Islet of Langerhans (tissue), 1 donor: Measurements from ENCODE around the gene TRIO.
"Not testable (repeated sequence)": the region's sequence is repeated elsewhere in the genome, so short reads cannot be mapped to it uniquely, and the experiment has no call there.

ENCODE experiments used
- FAIRE-seq: peaks from one replicate; lab custom pipeline; 2011; peaks lifted over from hg19 to GRCh38; lab: Jason Lieb, UNC

TRIO gene

GRCh38 chr5:14186059-14186830 lies 43.1 kb downstream of the TRIO start:
- FAIRE-seq = no peak

- FAIRE-seq = no peak
Measured at GRCh38 chr5:14187157-14187556, 44.0 kb downstream of the TRIO start.

- FAIRE-seq = no peak
Measured at GRCh38 chr5:14187660-14188059, 44.5 kb downstream of the TRIO start.

DNA sequence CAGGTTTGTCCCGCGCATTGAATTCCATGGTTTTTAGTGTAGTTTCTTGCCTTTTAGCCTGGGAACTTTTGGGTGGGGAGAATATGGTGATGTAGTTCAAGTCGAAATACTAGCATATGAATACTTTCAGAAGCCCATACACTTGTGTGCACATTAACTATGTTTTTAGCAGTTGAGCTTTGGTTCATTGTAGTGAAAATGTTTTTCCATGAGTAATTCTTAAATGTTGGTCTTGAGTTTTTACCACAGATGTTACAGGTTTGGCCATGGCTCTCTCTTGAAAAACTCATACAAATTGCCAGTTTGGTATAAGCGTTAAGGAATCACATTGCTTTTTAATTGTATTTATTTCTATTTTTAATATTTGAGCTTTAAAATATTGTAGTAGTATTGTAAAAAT lies 45.6 kb downstream of the TRIO start:
- no peak for FAIRE-seq

- FAIRE-seq = no peak
Measured at GRCh38 chr5:14189680-14190079, 46.5 kb downstream of the TRIO start.

DNA sequence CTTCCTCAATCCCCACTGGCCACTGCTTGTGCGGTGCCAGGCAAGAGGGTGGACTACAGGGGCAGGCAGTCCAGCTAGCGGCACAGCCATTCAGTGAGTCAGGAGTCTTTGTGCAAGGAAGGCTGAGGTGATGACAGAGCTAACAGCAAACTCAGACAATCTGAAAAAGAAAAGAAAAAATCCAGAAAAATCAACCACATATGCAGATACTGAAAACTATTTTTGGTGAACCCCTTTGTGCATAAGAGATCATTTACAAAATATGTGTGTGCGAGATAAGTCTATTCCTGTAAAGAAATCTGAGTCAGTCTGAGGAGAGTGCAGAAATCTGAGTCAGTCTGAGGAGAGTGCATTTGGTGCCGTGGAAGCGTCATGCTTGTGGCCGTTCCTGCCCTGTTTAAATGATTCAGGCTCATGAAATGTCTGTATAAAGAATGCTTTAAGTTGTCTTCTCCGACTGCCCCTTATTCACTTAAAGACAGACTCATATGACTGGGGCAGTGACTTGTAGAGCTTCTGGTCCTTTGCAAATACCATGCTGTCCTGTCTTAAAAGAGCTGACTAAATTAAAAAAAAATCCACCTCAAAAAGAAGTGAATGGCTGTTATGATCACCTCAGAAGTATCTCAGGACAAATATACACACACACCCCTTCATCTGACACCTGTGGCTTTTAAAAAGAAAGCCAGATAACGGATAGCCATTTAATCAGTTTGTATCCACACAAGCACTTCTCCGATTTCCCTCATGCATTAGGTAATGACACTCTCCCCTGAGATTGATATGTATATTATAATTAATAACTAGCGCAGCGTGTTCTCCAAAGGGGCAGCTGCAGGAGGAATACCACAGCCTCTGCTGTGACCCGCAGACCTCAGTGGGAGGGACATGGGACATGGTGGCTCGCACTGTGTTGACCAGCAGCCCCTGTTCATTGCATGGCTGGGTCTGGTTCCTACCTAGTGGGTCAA lies 47.3 kb downstream of the TRIO start:
- no peak for FAIRE-seq

DNA sequence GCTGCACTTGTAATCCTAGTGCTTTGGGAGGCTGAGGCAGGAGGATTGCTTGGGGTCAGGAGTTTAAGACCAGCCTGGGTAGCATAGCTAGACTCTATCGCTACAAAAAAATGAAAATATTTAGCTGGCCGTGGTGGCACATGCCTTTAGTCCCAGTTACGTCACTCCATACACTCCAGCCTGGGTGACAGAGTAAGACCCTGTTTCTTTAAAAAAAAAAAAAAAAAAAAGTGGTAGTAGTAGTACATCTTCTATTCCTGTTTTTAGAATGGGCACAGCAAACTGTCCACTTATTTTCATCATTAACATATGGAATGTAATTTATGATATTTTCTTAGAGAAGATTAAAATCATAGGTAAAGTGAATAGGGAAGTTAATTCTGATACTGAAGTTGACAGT lies 48.2 kb downstream of the TRIO start:
- no peak for FAIRE-seq

DNA sequence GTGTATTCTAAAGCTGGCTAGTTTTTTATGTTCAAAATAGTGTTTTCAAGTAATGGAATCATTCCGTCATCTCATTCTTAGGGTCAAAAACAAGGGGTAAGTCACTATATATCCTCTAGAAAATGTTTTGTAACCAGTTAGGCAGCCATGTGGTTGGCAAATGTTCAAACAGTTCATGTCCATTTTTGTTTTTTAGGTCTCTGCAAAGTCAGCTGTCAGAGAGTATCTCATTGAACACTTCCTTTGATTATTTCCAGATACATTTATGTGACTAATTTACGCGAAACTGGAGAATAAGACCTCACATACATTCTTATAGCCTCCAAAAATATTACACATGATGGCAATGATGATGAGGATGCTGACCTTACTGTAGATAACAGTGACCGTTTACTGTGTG lies 50.4 kb downstream of the TRIO start:
- FAIRE-seq = no peak

DNA sequence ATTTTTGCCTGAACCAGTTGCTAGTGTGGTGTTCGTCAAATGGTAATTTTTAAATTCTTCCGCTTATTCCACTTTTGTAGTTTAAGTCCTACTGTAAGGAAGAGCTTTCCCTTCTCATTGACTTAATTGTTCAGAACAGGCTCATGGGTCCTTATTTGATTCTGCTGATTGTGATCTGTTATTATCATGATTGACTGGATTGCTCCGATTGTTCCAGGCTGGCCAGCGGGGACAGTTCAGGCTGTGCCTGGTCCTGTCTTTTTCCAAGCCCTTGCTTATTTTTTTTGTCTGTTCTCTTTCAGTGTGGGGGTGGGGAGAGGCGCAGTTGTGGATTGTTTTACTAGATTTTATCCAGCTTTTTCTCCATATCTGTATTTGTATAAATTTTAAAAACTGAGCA lies 52.4 kb downstream of the TRIO start:
- FAIRE-seq = no peak

DNA sequence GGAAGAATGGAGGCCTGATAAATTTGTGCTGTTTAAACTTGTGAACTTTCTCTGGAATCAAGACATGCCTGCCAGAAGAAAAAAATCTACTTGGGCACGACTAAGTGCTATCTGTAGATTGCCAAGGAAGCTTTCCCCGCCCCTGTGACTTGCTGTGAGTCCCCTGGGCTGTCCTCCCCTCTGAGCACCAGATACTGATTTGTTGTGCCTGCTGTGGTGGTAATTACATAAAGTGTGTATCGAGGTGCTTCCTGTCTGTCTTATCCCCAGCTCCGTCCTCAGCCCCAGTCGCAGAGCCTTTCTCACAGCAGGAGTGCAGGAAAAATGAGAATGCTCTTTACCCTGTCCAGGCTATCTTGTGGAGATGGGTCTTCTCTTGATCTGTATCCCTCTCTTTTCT lies 53.9 kb downstream of the TRIO start:
- no peak for FAIRE-seq

- no peak for FAIRE-seq
Measured at GRCh38 chr5:14199902-14200301, 56.8 kb downstream of the TRIO start.

GRCh38 chr5:14200312-14200990 lies 57.3 kb downstream of the TRIO start:
- FAIRE-seq = no peak

- FAIRE-seq = no peak
Measured at GRCh38 chr5:14201325-14202045, 58.3 kb downstream of the TRIO start.

GRCh38 chr5:14202462-14202861 lies 59.3 kb downstream of the TRIO start:
- FAIRE-seq = no peak

DNA sequence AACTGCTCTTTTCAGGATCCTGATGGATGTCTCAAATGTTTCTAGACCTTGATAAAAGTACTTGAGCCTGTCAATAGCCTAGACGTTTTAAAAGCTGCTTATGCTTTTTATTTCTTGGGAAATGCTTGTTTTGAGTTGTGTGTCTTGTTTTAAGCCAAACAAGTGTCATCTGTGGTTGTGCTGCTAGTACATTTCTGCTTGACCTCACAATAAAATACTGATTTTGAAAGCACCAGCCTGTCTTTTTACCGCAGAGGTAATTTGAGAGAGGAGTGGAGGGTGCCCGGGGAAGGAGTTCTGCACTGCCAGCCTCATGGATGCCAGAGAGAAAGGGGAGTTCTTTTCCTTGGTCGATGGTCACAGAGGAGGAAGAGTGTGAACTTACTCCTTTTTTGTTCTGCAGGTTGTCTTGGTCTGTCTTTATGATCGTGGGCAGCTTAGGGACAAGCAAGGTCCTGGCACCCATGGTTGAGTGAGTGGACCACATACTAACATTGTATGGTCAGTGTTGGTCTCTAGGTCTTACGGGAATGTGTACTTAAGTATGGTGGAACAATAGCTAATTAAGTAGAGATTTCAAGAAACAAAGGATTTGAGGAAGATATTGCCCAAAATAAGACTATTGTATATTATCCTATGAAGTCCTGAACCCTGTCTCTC lies 61.0 kb downstream of the TRIO start:
- no peak for FAIRE-seq

DNA sequence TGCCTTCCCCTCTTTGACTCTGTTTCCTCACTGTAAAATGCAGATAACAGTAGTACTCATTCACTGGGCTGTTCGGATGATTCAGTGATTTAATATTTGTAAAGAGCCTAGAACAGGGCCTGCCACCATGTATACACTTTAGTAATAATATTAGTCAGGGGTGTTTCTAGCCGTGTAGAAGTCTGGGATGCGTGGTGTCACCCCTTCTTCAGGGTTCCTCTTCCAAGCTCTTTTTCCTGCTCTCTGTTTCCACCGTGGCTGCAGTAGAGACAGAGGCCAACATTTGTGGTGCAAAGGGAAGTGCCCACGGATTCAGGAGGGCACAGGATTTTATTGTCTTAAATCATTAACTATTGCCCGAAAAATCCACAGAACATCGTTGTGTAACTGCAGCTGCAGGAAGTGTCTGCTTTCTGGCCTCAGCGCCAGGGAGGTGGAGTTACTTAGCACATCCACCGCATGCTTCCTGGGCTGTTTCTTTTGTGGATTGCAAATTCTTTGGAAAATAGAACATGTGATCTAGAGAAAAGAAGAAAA lies 61.7 kb downstream of the TRIO start:
- no peak for FAIRE-seq

DNA sequence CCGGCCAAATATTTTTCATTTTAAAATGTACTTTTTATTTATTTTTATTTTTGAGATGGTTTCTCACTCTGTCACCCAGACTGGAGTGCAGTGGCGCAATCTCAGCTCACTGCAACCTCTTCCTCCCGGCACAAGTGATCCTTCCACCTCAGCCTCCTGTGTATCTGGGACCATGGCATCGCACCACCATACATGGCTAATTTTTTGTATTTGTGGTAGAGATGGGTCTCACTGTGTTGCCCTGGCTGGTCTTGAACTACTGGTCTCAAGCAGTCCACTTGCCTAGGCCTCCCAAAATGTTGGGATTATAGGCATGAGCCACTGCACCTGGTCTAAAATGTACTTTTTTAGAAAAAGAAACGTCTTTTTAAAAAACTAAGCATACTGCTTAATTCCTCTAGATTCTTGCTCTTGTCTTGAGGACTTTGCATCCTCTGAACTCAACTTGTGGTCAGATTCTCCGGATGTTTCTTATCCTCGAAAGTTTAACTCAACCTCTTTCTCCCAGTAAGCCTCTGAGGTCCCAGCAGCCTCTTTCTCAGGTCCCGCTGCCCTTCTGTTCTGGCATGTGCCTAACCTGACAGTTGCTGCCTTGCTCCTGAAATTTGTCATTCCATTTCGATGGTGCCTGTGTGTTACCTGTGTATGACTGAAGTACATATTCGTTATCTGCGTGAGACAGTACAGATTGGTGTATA lies 63.0 kb downstream of the TRIO start:
- FAIRE-seq = no peak

GRCh38 chr5:14207428-14207827 lies 64.3 kb downstream of the TRIO start:
- not testable (repeated sequence) for FAIRE-seq

DNA sequence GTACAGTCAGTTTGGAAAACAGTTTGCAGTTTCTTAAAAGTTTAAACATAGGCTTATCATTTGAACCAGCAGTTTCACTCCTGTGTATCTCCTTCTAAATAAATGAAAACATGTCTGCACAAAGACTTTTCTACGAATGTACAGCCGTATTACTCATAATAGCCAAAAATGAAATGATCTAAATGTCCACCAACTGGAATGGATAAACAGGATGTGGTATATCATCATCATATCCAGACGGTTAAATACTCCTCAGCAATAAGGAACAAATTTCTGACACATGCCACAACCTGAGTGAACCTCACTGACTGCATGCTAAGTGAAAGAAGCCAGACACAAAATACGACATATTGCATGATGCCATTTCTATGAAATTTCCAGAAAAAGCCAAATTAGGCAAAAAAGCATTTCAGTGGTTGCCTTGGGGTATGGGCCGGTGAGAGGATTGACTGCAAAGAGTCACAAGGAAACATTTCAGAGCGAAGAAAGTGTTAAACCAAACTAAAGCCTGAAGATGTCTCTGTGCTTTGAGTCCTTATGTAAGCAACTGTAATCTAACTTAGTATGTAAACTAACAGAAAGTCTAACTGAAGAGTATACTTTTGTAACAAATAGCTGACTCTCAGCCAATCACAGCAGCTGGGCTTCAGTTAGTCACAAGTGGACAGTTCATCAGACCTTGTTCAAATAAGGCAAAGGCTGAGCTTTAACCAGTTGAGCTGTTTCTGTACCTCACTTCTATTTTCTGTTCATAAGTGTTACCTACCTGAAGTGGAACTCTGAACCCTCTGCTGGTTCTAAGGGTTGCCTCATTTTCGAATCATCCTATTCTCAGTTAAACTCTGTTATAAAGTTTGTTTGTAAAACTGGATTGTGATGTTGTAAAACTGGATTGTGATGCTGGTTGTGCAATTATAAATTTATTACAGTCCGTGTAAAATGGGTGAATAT lies 65.2 kb downstream of the TRIO start:
- no peak for FAIRE-seq
